ENCODE measurements around the gene TSHZ3.

DNA sequence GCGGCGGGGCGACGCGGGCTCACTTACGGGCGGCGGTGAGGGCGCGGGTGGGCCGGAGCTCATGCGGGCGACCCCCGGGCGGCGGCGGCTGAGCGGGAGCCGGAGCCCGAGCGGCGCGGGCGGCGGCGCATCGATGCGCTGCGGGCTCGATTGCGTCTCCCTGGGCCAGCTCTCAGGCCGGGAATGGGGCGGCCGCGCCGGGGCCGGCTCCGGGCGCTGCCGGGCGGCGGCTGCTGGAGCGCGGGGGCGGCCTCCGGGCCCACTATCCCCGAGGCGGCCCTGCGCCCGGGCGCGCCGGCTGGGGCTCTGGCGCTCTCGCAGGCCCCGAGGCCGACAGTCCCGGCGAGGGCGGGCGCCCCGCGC is 1.4 kb upstream of the TSHZ3 start:
- TF ChIP-seq, protein P1, sequence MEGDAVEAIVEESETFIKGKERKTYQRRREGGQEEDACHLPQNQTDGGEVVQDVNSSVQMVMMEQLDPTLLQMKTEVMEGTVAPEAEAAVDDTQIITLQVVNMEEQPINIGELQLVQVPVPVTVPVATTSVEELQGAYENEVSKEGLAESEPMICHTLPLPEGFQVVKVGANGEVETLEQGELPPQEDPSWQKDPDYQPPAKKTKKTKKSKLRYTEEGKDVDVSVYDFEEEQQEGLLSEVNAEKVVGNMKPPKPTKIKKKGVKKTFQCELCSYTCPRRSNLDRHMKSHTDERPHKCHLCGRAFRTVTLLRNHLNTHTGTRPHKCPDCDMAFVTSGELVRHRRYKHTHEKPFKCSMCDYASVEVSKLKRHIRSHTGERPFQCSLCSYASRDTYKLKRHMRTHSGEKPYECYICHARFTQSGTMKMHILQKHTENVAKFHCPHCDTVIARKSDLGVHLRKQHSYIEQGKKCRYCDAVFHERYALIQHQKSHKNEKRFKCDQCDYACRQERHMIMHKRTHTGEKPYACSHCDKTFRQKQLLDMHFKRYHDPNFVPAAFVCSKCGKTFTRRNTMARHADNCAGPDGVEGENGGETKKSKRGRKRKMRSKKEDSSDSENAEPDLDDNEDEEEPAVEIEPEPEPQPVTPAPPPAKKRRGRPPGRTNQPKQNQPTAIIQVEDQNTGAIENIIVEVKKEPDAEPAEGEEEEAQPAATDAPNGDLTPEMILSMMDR (IDR thresholded peaks at IDR 0.05), result no peak
- TF ChIP-seq POLR2AphosphoS5 (IDR thresholded peaks at IDR 0.05) (no peak), POLR2A (IDR thresholded peaks at IDR 0.05) (no peak), EP300 (IDR thresholded peaks at IDR 0.05) (no peak)

Data from stomach (tissue), 4 donors.